GM23248 (cell line): ENCODE results near the gene C1orf174. TPM values are rescaled to one million over a fixed set of nuclear protein-coding genes. Genes with fewer than 3 reads are reported as not detected.

Experiments used
- DNase-seq: peaks from one replicate; pipeline ENCODE4 v3.0.0-alpha.2; 2015
- H2AFZ ChIP-seq: fragments of 200-600 bp; sonication (generic); 2 replicates; pipeline ENCODE4 v1.6.1; 2016; ENCODE audit warnings: antibody characterized with exemption
- H3F3A ChIP-seq: fragments of 200-600 bp; sonication (generic); 2 replicates; pipeline ENCODE4 v1.6.1; 2016; ENCODE audit warnings: mild to moderate bottlenecking, antibody characterized with exemption, mixed run types; ENCODE audit not compliant: insufficient read depth
- H3K27ac ChIP-seq: fragments of 200-600 bp; sonication (generic); 2 replicates; pipeline ENCODE4 v1.5.1; 2016; ENCODE audit warnings: mild to moderate bottlenecking
- H3K27me3 ChIP-seq: fragments of 200-600 bp; sonication (generic); replicated peaks from 2 replicates; pipeline ENCODE4 v1.6.1; 2016; ENCODE audit warnings: mild to moderate bottlenecking; ENCODE audit not compliant: insufficient read depth
- H3K36me3 ChIP-seq: fragments of 200-600 bp; sonication (generic); 2 replicates; pipeline ENCODE4 v1.6.1; 2016; ENCODE audit warnings: low read depth, mild to moderate bottlenecking
- H3K4me1 ChIP-seq: fragments of 200-600 bp; sonication (generic); 2 replicates; pipeline ENCODE4 v1.6.1; 2016; ENCODE audit warnings: mild to moderate bottlenecking; ENCODE audit not compliant: insufficient read depth
- H3K4me2 ChIP-seq: fragments of 200-600 bp; sonication (generic); one replicate; pipeline ENCODE4 v1.6.1; 2016; ENCODE audit warnings: mild to moderate bottlenecking; ENCODE audit not compliant: unreplicated experiment
- H3K4me3 ChIP-seq: fragments of 200-600 bp; sonication (generic); 2 replicates; pipeline ENCODE4 v1.5.1; 2016; ENCODE audit warnings: mild to moderate bottlenecking
- H3K79me2 ChIP-seq: fragments of 200-600 bp; sonication (generic); 2 replicates; pipeline ENCODE4 v1.6.1; 2016; ENCODE audit warnings: mild to moderate bottlenecking; ENCODE audit not compliant: insufficient read depth
- H3K9ac ChIP-seq: fragments of 200-600 bp; sonication (generic); 2 replicates; pipeline ENCODE4 v1.6.1; 2016; ENCODE audit warnings: mild to moderate bottlenecking
- H3K9me2 ChIP-seq: fragments of 200-600 bp; sonication (generic); 2 replicates; pipeline ENCODE4 v1.6.1; 2016; ENCODE audit warnings: mixed run types, mild to moderate bottlenecking, moderate library complexity; ENCODE audit not compliant: insufficient read depth
- H3K9me3 ChIP-seq: fragments of 200-600 bp; sonication (generic); one replicate; pipeline ENCODE4 v1.6.1; 2017; ENCODE audit warnings: low read depth
- H4K20me1 ChIP-seq: fragments of 200-600 bp; sonication (generic); 2 replicates; pipeline ENCODE4 v1.6.0; 2016; ENCODE audit not compliant: insufficient read depth
- EZH2 ChIP-seq: fragments of 200-600 bp; sonication (generic); IDR thresholded peaks from 2 replicates; pipeline ENCODE4 v1.6.1; 2018; ENCODE audit warnings: antibody characterized with exemption, mild to moderate bottlenecking; ENCODE audit not compliant: insufficient read depth, poor library complexity, severe bottlenecking
- EZH2phosphoT487 ChIP-seq: fragments of 200-600 bp; sonication (generic); IDR thresholded peaks from 2 replicates; pipeline ENCODE4 v1.6.1; 2018; ENCODE audit warnings: antibody characterized with exemption, moderate library complexity, mild to moderate bottlenecking, low read depth; ENCODE audit not compliant: insufficient read depth
- WGBS, 2 experiments: methylation state at CpG; one replicate each; pipeline ENCODE4 v1.1.6; 2015 to 2017; ENCODE audit warnings: low lambda C conversion rate in 2 of 2, low coverage in 1 of 2; ENCODE audit errors: missing lambda C conversion rate in 2 of 2; 5-methylcytosine and 5-hydroxymethylcytosine counted together
- in situ Hi-C: fragments of 300-500 bp; cut with MboI; formaldehyde crosslinking; loops from 2 replicates; pipeline ENCODE4 v1.15.0; 2020
- polyA plus RNA-seq: library from polyadenylated mRNA; unstranded; fragments of >200 nt; fragmentation: Nextera tagmentation; extraction: Ambion mirVana; gene quantifications from 2 replicates; pipeline ENCODE4 v1.2.1, GENCODE V29; 2016
- total RNA-seq: library from RNA; depleted of rRNA; stranded (reverse); fragments of >200 nt; shearing (Covaris generic); gene quantifications from 2 replicates; pipeline ENCODE4 v1.2.3, GENCODE V29; 2014

Gene C1orf174
- total and polyA plus RNA-seq, 2 experiments from 2014 or later, result 33.2 to 36.9 TPM

DNA sequence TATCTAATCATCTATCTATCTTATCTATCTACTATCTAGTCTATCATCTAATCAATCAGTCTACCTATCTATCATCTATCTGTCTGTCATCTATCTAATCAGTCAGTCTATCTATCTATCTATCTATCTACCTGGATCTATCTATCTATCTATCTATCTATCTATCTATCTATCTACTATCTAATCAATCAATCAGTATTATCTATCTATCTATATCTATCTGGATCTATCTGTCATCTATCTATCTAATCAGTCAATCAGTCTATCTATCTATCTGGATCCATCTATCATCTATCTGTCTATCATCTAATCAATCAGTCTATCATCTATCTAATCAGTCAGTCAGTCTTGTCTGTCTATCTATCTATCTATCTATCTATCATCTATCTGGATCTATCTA is 26.9 kb upstream of the C1orf174 start:
- no peak for TF ChIP-seq EZH2
- in situ Hi-C loops, result no loop called here
- H3K36me3 ChIP-seq, result no peaks in the 10 kb centered on the region

DNA sequence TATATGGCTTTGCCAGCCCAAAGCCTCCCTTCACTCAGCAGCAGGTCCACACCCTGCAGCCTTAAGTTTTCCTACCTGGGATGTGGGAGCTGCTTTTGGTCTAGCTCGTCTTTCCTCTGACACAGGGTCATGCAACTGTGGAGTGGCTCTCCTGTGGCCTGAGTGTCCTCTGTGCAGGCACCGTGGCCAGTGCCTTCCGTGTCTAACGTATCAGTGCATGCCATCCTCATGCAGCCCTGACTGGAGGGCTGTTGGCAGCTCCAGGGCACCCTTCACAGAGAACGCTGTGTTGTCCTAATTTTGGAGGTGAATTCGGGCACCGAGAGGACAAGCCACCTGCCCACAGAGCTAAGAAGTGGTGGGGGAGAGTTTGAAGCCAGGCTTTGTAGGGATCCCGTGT is 25.7 kb upstream of the C1orf174 start:
- in situ Hi-C loops, result no loop called here
- 48 to 52% methylated on average over 8 of the region's 8 CpGs for WGBS, 2 experiments
- H3F3A ChIP-seq, result no peaks in the 10 kb centered on the region
- no peak overlapping the region for H3K4me3 ChIP-seq
- no peak overlapping the region for H3K9ac ChIP-seq
- H4K20me1 ChIP-seq, result no peaks in the 10 kb centered on the region
- TF ChIP-seq EZH2phosphoT487, result no peak
- no peak for TF ChIP-seq EZH2
- no peak overlapping the region for H3K4me2 ChIP-seq
- no peaks in the 10 kb centered on the region for H3K9me2 ChIP-seq
- H3K36me3 ChIP-seq, result no peaks in the 10 kb centered on the region
- H3K79me2 ChIP-seq, result no peaks in the 10 kb centered on the region
- no peaks in the 10 kb centered on the region for H3K4me1 ChIP-seq
- no peaks in the 10 kb centered on the region for H3K9me3 ChIP-seq
- no peak overlapping the region for H3K27ac ChIP-seq
- H3K27me3 ChIP-seq, result peaks cover 4% of the 10 kb centered on the region; the same call in 1 of the 2 replicates
- DNase-seq, result no peak
- no peak overlapping the region for H2AFZ ChIP-seq

More for the DNA sequence above, 26.9 kb upstream of the C1orf174 start:
- Histone ChIP-seq H3K9me2 (no peaks in the 10 kb centered on the region), H3K27me3 (peaks cover 4% of the 10 kb centered on the region; the same call in 1 of the 2 replicates), H3F3A (no peaks in the 10 kb centered on the region), H3K27ac (no peak overlapping the region), H3K79me2 (no peaks in the 10 kb centered on the region), H4K20me1 (no peaks in the 10 kb centered on the region), H3K4me3 (no peak overlapping the region), H3K4me1 (no peaks in the 10 kb centered on the region), H3K4me2 (no peak overlapping the region), H3K9me3 (no peaks in the 10 kb centered on the region), H2AFZ (no peak overlapping the region), H3K9ac (no peak overlapping the region)
- no peak for DNase-seq

DNA sequence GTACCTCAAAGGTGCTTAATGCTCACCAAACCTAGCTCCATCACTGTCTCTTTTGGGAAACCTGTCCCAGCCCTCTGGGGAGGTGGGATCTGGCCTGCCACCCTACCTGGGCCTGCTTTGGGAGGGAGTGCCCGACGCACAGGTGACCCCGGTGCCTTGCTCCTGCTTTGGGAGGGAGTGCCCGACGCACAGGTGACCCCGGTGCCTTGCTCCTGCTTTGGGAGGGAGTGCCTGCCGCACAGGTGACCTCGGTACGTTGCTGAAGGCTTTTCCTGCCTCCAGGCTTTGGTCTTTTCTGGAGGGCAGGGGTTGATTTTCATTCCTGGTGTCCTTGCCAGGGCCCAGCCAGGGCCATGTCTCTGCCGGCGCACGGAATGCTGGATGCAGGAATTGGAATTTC is 25.2 kb upstream of the C1orf174 start:
- Histone ChIP-seq H2AFZ (no peak overlapping the region), H3K36me3 (no peaks in the 10 kb centered on the region), H3F3A (no peaks in the 10 kb centered on the region), H3K4me3 (no peak overlapping the region), H3K4me2 (no peak overlapping the region), H3K27ac (no peak overlapping the region), H3K9ac (no peak overlapping the region), H3K9me2 (no peaks in the 10 kb centered on the region), H3K9me3 (no peaks in the 10 kb centered on the region), H3K27me3 (peaks cover 4% of the 10 kb centered on the region; the same call in 1 of the 2 replicates), H4K20me1 (no peaks in the 10 kb centered on the region), H3K4me1 (no peaks in the 10 kb centered on the region), H3K79me2 (no peaks in the 10 kb centered on the region)
- TF ChIP-seq EZH2phosphoT487, result no peak
- TF ChIP-seq EZH2, result no peak
- 71 to 73% methylated on average over 12 of the region's 12 CpGs for WGBS, 2 experiments
- in situ Hi-C loops, result no loop called here
- DNase-seq, result no peak

DNA sequence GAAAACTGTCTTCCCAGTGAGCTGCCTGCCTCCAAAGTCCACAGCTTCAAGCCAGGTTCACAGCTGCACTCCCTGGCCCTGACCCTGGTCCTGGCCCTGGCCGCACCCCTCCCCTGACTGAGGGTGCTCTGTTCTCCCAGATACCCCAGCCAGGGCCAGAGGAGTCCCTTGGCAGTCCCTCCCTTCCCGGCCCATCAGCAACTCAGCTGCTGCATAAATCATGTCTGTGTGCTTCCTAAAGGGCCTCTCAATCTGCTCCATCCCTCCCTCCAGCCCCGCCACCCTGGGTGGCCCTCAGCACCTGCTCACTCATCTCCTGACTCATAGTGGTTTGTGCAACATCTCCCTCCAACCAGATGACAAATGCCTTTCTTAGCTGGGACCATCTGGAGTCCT is 24.8 kb upstream of the C1orf174 start:
- H3K36me3 ChIP-seq, result no peaks in the 10 kb centered on the region
- no peaks in the 10 kb centered on the region for H3K79me2 ChIP-seq
- no peak overlapping the region for H2AFZ ChIP-seq
- H3K9ac ChIP-seq, result no peak overlapping the region
- 54 to 58% methylated on average over 3 of the region's 3 CpGs for WGBS, 2 experiments
- H3K4me2 ChIP-seq, result no peak overlapping the region
- DNase-seq, result peak; percentile 19
- H3K27me3 ChIP-seq, result peaks cover 4% of the 10 kb centered on the region; the same call in 1 of the 2 replicates
- no peak overlapping the region for H3K27ac ChIP-seq
- in situ Hi-C loops, result loop anchor here (25.0 kb wide), 1 partner anchor 1987 kb away; no protein-coding TSS in a partner anchor
- no peak overlapping the region for H3K4me3 ChIP-seq
- H3F3A ChIP-seq, result no peaks in the 10 kb centered on the region
- no peaks in the 10 kb centered on the region for H3K9me2 ChIP-seq
- H4K20me1 ChIP-seq, result no peaks in the 10 kb centered on the region
- no peaks in the 10 kb centered on the region for H3K9me3 ChIP-seq
- no peak for TF ChIP-seq EZH2phosphoT487
- no peak for TF ChIP-seq EZH2
- H3K4me1 ChIP-seq, result no peaks in the 10 kb centered on the region
